Transverse colon (tissue), 4 donors: ENCODE measurements around the gene CD69. TPM values are rescaled to one million over a fixed set of nuclear protein-coding genes. Genes with fewer than 3 reads are reported as not detected.

Experiments
- DNase-seq: peaks from one replicate; pipeline ENCODE4 v3.0.0-alpha.2; 2019
- H3K27ac ChIP-seq, 4 donors: fragments of 200-600 bp; sonication (generic); 2 replicates each; pipeline ENCODE4 v1.5.1; 2016 to 2018; ENCODE audit warnings: inconsistent platforms in 4 of 4
- H3K27me3 ChIP-seq: fragments of 200-600 bp; sonication (generic); 2 replicates; pipeline ENCODE4 v1.5.1; 2017; ENCODE audit warnings: inconsistent platforms
- H3K36me3 ChIP-seq, 4 donors: fragments of 200-600 bp; sonication (generic); 2 replicates each; pipeline ENCODE4 v1.5.1; 2017 to 2019; ENCODE audit warnings: inconsistent platforms in 4 of 4
- H3K4me1 ChIP-seq, 4 donors: fragments of 200-600 bp; sonication (generic); 2 replicates each; pipeline ENCODE4 v1.5.1; 2017 to 2020; ENCODE audit warnings: inconsistent platforms in 4 of 4
- H3K4me3 ChIP-seq, 4 donors: fragments of 200-600 bp; sonication (generic); 1 replicate in 1 of 4; 2 replicates in 3 of 4; pipeline versions ENCODE4 v1.5.1 to v1.6.1; 2017 to 2019; ENCODE audit warnings: inconsistent platforms in 4 of 4
- H3K9me3 ChIP-seq, 2 donors: fragments of 200-600 bp; sonication (generic); 2 replicates each; pipeline ENCODE4 v1.5.1; 2017 to 2019; ENCODE audit warnings: inconsistent platforms in 2 of 2
- EP300 ChIP-seq: sonication (generic); formaldehyde crosslinking; IDR thresholded peaks from one replicate; pipeline ENCODE4 v1.6.1; 2017; ENCODE audit warnings: antibody characterized with exemption, low read depth
- POLR2A ChIP-seq: fragments of 450-650 bp; IDR thresholded peaks from one replicate; pipeline ENCODE4 v1.6.1; 2016; ENCODE audit warnings: antibody characterized with exemption, mild to moderate bottlenecking, moderate library complexity
- POLR2AphosphoS5 ChIP-seq, 3 donors: sonication (generic); formaldehyde crosslinking; IDR thresholded peaks; one replicate each; pipeline ENCODE4 v1.6.1; 2016; ENCODE audit warnings: antibody characterized with exemption in 3 of 3
- WGBS, 2 donors: methylation state at CpG; one replicate each; pipeline ENCODE4 v1.1.5; 2018; ENCODE audit warnings: low coverage in 1 of 2; 5-methylcytosine and 5-hydroxymethylcytosine counted together
- in situ Hi-C, 4 donors: fragments of 200-750 bp; cut with MboI; loops; one replicate each; pipeline versions ENCODE4 v1.15.0 to v1.15.1; 2017; ENCODE audit warnings: low sequenced_read_pairs in 3 of 4, low pct_ligation_motif_present in 1 of 4, low pct_unique_long_range_greater_than_20kb in 1 of 4
- intact Hi-C: fragments of 100-400 bp; cut with DNase I; formaldehyde crosslinking; loops from one replicate; pipeline ENCODE4 v1.15.1; 2023; ENCODE audit warnings: low total_unique reads
- total RNA-seq, 4 donors: library from RNA; depleted of rRNA; stranded (reverse); fragments of >200 nt; gene quantifications; one replicate each; pipeline ENCODE4 v1.1.0, GENCODE V29; 2016
- TF ChIP-seq, protein P1 (sequence below), 5 experiments: fragments of 200-600 bp in 3 of 5; fragments of 450-650 bp in 2 of 5; sonication (generic) in 3 of 5; IDR thresholded peaks; 1 replicate in 2 of 5; 2 replicates in 3 of 5; pipeline ENCODE4 v1.5.1; 2016 to 2017; ENCODE audit warnings: antibody characterized with exemption in 5 of 5, inconsistent platforms in 3 of 5, mild to moderate bottlenecking in 2 of 5, moderate library complexity in 1 of 5

The CD69 gene
- total RNA-seq, 4 donors from 2014 or later: 7.8 to 19.2 TPM; not detected in 2

GRCh38 chr12:9796971-9797370 is 36.3 kb upstream of the CD69 start:
- TF ChIP-seq POLR2A (no peak), POLR2AphosphoS5 (IDR thresholded peaks at IDR 0.05) (no peak), EP300 (no peak)
- TF ChIP-seq, protein P1, sequence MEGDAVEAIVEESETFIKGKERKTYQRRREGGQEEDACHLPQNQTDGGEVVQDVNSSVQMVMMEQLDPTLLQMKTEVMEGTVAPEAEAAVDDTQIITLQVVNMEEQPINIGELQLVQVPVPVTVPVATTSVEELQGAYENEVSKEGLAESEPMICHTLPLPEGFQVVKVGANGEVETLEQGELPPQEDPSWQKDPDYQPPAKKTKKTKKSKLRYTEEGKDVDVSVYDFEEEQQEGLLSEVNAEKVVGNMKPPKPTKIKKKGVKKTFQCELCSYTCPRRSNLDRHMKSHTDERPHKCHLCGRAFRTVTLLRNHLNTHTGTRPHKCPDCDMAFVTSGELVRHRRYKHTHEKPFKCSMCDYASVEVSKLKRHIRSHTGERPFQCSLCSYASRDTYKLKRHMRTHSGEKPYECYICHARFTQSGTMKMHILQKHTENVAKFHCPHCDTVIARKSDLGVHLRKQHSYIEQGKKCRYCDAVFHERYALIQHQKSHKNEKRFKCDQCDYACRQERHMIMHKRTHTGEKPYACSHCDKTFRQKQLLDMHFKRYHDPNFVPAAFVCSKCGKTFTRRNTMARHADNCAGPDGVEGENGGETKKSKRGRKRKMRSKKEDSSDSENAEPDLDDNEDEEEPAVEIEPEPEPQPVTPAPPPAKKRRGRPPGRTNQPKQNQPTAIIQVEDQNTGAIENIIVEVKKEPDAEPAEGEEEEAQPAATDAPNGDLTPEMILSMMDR (IDR thresholded peaks at IDR 0.05): no peak
- no peaks in the 10 kb centered on the region for H3K9me3 ChIP-seq
- H3K27ac ChIP-seq: peak overlapping the region in 1 of 4 donors; percentile 19
- no peak overlapping the region for H3K4me3 ChIP-seq
- WGBS, 2 donors: 42 to 57% methylated on average over 7 of the region's 7 CpGs
- no peaks in the 10 kb centered on the region for H3K27me3 ChIP-seq
- H3K36me3 ChIP-seq: no peaks in the 10 kb centered on the region
- peaks cover 0 to 6% (median 0%) of the 10 kb centered on the region in 4 donors for H3K4me1 ChIP-seq
- intact Hi-C loops: no loop called here
- no peak for DNase-seq
- in situ Hi-C loops: loop anchor here in 1 of 4 donors (5.0 kb wide), 1 partner anchor 50 kb away; no protein-coding TSS in a partner anchor

- in situ Hi-C loops: loop anchor here in 1 of 4 donors (5.0 kb wide), 1 partner anchor 49 kb away; no protein-coding TSS in a partner anchor
- WGBS, 2 donors: 85 to 92% methylated on average over 5 of the region's 5 CpGs
These were observed 35.6 kb upstream of the CD69 start for GRCh38 chr12:9796346-9796745.

DNA sequence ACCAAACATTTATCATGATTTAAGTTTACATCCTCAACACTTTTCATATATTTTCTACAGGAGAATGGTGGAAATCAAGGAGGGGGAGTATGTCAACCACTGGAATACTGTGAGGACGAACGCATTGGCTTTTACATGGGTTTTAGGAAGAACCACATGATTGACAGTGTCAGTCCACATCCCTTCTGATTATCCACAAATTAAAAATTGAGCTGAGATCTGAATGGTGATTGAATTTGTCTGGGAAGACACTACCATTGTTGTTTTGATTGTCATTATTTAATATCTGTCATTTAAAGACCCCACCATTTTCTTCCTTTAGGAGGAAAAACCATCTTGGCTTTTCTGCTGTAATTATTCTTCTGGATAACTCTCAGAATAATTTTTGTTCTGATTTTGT is 35.2 kb upstream of the CD69 start:
- Histone ChIP-seq H3K9me3 (no peaks in the 10 kb centered on the region), H3K4me3 (no peak overlapping the region), H3K4me1 (peaks cover 0 to 6% (median 0%) of the 10 kb centered on the region in 4 donors), H3K27me3 (no peaks in the 10 kb centered on the region), H3K27ac (no peak overlapping the region), H3K36me3 (no peaks in the 10 kb centered on the region)
- 79 to 91% methylated on average over 2 of the region's 2 CpGs for WGBS, 2 donors
- no peak for TF ChIP-seq POLR2A
- TF ChIP-seq, protein P1 (IDR thresholded peaks at IDR 0.05): no peak
- TF ChIP-seq EP300: no peak
- TF ChIP-seq POLR2AphosphoS5 (IDR thresholded peaks at IDR 0.05): no peak
- DNase-seq: no peak
- in situ Hi-C loops: loop anchor here in 1 of 4 donors (5.0 kb wide), 1 partner anchor 49 kb away; no protein-coding TSS in a partner anchor
- intact Hi-C loops: no loop called here

More at GRCh38 chr12:9796346-9796745, 35.6 kb upstream of the CD69 start:
- no peaks in the 10 kb centered on the region for H3K9me3 ChIP-seq
- no peaks in the 10 kb centered on the region for H3K27me3 ChIP-seq
- no peak for DNase-seq
- no peak overlapping the region for H3K4me3 ChIP-seq
- intact Hi-C loops: no loop called here
- H3K36me3 ChIP-seq: no peaks in the 10 kb centered on the region
- H3K27ac ChIP-seq: peak overlapping the region in 1 of 4 donors; percentile 19
- TF ChIP-seq POLR2AphosphoS5 (IDR thresholded peaks at IDR 0.05): no peak
- no peak for TF ChIP-seq EP300
- TF ChIP-seq, protein P1 (IDR thresholded peaks at IDR 0.05): no peak
- TF ChIP-seq POLR2A: no peak
- H3K4me1 ChIP-seq: peaks cover 0 to 6% (median 0%) of the 10 kb centered on the region in 4 donors

DNA sequence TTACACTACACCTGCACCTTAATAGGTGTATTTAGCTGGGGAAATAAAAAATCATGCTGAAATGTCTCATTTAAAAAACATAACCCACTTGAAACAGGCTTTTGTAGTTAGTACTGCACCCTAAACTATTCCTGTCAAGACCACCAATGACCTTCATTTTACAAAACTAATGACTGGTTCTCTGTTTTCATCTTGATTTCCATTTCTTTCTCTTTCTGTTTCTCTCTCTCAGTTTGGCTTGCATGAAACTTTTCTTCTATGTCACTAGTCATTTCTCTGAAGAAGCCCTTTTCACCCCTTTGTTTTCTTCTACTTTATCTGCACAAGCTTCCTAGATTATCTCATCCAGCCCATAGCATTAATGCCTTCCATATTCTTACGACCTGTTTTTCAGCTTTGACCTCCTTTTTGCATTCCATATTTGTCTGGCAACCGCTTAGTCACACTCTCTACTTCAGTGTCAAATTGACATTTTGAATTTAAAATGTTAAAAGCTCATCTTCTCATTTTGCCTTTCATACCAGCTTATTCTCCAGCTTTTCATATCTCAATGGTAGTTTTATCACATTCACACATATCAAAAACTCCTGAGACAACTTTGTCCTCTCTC is 33.9 kb upstream of the CD69 start:
- intact Hi-C loops (no loop called here), in situ Hi-C loops (loop anchor here in 1 of 4 donors (5.0 kb wide), 1 partner anchor 47 kb away; no protein-coding TSS in a partner anchor)
- peaks cover 0 to 6% (median 0%) of the 10 kb centered on the region in 4 donors for H3K4me1 ChIP-seq
- TF ChIP-seq POLR2A (no peak), EP300 (no peak), POLR2AphosphoS5 (IDR thresholded peaks at IDR 0.05) (no peak)
- TF ChIP-seq, protein P1 (IDR thresholded peaks at IDR 0.05): no peak
- no peak overlapping the region for H3K4me3 ChIP-seq
- WGBS, 2 donors: 54 to 70% methylated on average over 2 of the region's 2 CpGs
- no peak overlapping the region for H3K27ac ChIP-seq
- no peaks in the 10 kb centered on the region for H3K27me3 ChIP-seq
- no peak for DNase-seq
- H3K36me3 ChIP-seq: no peaks in the 10 kb centered on the region
- H3K9me3 ChIP-seq: no peaks in the 10 kb centered on the region
